ENCODE data around the gene MRPL20.
A peak's percentile ranks its signal among the peaks of the same experiment; 100 is the strongest.

The MRPL20 gene

DNA sequence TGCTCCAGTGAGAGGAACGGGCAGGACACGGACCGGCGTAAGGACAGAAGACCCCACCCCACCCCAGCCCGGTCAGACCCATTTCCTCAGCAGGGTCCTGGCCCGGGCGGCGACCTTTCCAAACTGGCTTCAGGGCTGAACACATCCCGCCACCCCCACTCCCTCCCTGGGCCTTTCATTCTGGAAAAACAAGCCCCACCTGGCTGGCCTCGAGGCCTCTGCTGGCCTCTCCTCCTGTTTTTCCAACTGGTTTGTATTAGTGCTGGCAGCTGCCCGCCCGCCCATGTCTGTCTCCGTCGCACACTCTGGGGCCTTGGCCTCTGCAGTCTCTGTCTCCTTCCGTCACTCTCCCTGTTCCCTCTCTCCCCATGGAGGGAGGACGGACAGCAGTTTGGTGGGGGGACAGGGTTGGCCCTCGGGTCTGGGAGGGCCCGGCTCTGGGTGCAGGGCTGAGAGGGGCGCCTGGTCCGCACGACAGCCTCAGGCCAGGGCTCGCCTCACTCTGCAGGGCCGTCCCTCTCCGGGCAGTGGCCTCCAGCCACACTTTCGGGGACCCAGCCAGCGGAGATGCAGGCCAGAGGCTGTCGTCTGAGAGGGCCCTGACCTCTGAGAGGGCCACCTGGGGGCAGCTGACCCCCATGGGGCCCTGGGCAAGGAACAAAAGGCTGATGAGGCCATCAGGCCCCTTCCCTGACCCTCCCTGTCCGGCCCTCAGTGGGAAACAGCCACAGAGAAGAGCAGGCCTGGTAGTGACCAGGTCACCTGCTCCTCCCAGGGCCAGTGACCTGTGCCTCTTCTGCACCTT lies 47.2 kb downstream of the MRPL20 start:
- DNase-seq = no peak

DNA sequence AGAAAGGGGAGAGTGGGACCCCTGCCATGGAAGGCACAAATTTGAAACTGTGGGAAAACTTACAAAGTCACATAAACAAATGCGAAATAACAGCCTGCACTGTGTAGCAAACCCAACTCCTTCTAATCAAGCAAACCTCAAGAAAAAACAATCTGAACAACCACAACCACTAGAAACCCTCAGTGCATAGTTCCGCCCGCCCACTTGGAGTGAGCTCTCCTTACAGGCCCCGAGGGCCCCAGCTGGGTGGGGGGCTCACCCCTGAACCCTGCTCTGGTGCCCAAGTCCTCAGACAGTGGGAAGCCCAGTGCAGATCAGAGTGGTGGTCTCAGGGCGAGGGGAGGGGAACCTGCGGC lies 47.8 kb downstream of the MRPL20 start:
- DNase-seq = no peak

GRCh38 chr1:1358433-1359271 lies 48.4 kb downstream of the MRPL20 start, which contains the start of gene MXRA8:
Gene MXRA8, minus strand, starts transcription at chr1:1358555. Its CDS starts 51 bp downstream, at chr1:1358504.
- DNase-seq = no peak

DNA sequence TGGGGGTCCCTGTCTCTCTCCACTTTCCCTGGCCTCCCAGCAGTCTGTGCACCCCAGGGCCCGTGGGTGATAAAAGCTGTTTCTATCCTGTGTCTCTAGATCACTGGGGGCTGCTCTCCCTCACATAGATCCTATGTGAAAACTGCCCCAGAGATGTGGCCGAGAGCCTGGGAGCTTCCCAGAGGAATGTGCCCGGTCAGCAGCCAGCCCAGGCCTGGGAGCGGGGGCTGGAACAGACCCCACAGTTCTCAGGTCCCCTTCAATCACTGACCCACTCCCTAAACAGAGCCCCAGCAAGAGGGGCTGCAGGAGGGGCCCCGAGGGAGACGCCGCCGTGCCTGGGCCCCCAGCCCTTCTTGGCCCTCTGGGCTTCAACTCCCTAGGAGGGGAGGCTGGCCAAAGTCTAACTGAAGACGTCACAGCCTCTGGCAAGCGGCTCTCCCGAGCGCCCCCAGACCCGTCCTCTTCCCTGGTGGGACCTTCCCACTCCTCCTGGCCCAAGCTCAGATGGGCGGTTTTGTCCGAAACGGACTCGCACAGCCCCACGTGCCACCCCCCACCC lies 49.1 kb downstream of the MRPL20 start:
- no peak for DNase-seq

- no peak for DNase-seq
Measured at GRCh38 chr1:1356796-1357401, 50.2 kb downstream of the MRPL20 start.

DNA sequence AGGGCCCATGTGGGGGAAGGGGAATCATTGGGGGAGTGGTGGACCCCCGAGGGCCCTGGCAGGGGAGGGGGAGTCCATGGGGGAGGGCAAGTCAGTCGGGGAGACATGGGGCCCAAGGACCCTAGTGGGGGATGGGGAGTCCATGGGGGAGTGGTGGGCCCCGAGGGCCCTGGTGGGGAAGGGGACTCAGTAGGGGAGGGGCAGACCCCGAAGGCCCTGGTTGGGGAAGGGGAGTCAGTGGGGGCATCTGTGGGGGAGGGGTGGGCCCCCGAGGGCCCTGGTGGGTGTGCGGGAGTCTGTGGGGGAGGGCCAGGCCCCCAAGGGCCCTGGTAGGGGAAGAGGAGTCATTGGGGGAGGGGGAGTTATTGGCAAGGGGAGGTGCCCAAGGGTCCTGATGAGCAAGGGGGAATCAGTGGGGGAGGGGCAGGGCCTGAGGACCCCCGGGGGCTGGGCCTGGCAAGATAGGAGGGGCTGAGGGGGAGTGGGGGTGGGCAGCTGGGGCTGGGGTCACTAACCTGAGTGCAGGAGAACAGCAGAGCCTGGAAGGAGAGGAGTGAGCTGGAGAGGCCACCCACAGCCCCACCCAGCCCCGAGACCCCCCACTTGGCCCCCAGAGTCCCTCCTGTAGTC lies 50.8 kb downstream of the MRPL20 start:
- DNase-seq = no peak

GRCh38 chr1:1355416-1355815 lies 51.7 kb downstream of the MRPL20 start:
- DNase-seq = peak; percentile 11

GRCh38 chr1:1354271-1355247 lies 52.5 kb downstream of the MRPL20 start:
- DNase-seq = no peak

DNA sequence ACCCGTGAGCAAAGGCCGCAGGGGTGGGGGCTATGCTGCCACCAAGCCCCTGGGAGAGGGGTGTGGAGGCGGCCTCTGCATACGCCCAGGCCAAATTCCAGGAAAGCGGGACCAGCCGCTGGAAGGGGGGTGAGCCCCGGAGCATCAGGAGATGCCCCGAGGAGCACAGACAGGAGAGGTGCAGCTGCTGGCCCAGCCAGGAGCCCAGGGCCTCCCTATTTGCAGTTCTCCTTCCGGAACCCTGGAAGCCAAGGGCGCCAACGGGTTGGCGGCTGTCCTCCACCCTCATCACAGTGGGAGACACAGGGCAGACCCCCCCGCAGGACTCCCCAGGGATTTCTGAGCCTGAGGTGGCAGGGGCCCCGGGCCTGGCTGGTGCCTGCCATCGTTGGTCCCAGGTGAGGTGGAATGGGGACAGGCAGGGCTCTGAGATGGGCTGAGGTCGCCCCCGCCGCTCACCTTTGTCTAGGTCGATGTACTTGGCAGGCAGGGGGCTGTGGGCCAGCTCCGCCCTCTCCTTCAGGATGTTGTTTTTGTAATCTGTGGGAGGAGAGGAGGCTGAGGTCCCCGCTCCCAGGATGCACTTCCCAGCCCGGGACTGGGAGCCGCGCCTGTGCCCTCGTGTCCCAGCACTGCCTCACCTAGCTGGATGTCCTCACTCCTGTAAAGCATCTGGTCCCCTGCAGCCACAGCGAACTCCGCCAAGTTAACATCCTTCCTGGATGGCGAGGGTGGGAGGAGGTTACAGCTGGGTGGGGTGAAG lies 53.5 kb downstream of the MRPL20 start:
- no peak for DNase-seq

DNA sequence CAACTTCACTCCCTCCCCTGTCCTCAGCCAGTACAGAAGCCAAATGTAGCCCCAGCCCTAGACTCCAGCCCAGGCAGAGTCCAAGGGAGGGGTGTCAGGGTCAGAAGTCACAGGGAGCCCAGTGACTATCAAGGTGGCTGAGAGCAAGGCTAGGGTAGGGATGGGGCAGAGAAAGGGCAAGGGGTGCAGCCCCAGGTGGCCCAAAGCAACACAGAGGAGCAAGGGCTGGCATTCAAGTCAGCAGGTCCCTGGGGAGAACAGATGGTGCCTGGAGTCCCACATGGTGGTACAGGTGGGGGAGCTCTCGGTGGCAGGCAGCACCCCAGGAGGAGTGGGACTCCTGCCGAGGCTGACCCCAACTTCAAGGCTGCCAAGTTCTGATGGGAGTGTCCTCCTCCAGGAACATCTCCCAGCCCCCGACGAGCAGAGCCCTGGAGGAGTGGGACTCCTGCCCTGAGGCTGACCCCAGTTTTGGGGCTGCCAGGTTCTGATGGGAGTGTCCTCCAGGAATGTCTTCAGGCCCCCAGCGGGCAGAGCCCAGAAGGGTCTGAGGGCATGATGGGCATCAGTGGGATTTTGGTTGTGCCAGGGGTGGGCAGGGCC lies 54.2 kb downstream of the MRPL20 start:
- no peak for DNase-seq
